HG03103 (cell line): Measurements from ENCODE around the gene FLRT3.

ENCODE experiments used
- ATAC-seq: cut with Tn5 transposase; IDR thresholded peaks from one replicate; pipeline ENCODE4 v1.9.1; 2021; ENCODE audit warnings: low read depth; ENCODE audit not compliant: unreplicated experiment

Gene FLRT3

GRCh38 chr20:14337400-14338171 lies at the start of gene FLRT3:
Gene FLRT3 (minus strand): TSS chr20:14337612. CDS start chr20:14327506, 10,106 bp downstream.
- ATAC-seq: peak; percentile 97

GRCh38 chr20:14386726-14387125 lies 49.3 kb upstream of the FLRT3 start:
- no peak for ATAC-seq

- no peak for ATAC-seq
Observed at GRCh38 chr20:14385176-14385740, 47.8 kb upstream of the FLRT3 start.

- ATAC-seq: no peak
Observed at GRCh38 chr20:14384416-14385175, 47.2 kb upstream of the FLRT3 start.

DNA sequence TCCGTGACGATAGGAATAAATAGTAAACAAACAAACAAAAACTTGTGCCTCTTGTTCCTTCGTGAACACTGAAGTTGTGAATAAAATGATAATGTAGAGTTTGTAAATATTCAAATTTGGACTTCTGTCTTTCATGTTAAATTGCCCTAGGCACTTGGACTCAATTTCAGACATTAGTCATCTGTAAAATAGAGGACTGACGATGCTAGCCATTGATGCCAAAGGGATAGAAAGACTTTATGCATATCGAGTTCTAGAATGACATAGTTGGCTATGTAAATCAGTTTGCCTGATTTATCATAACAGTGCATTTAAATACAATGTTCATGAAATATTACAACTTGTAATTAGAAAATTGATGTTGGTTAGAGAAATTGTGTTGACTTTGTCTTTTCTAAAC lies 45.9 kb upstream of the FLRT3 start:
- ATAC-seq: no peak

GRCh38 chr20:14378326-14378725 lies 40.9 kb upstream of the FLRT3 start:
- no peak for ATAC-seq

DNA sequence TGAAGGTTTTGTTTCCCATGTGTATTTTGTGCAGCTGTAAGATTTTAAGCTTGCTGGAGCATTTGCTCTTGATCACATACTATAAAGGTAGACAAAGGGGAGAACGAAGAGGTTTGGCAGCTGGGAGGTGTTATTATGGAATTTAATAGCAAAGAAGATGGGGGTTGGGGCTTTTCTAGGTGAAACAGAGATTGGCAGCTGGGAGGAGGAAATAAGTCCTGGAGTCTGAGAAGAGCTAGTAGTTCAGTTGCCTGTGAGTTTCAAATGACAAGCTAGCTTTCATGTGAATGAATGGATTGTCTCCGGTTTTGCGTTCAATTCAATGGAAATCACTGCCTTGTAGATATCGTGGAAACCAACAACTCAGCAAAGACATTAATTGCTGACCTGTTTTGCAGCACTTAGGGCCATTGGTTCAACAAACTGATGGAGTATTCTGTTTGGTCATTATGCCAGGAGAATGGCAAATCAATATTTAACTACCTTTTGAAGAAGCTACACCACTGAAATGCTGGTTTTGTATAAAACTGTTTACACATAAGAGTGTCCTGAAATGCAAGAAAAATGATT lies 38.1 kb upstream of the FLRT3 start:
- no peak for ATAC-seq

DNA sequence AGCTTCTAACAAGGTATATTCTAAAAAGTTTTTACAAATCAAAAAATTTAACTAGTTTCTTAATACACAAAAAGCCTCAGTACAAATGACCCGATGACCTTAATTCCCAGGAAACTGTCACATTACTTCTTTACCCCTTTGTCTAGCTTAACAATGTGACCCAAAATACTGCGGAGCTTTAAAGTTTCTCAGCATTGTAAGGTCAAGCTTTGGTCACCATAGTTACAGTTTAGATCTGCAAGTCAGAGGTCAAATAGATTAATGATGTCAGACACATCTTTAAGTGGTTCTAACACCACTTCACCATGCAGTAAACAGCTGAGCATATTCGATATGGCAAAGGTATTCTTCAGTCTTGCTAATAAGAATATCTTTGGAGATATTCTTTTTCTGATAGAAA lies 36.8 kb upstream of the FLRT3 start:
- no peak for ATAC-seq

DNA sequence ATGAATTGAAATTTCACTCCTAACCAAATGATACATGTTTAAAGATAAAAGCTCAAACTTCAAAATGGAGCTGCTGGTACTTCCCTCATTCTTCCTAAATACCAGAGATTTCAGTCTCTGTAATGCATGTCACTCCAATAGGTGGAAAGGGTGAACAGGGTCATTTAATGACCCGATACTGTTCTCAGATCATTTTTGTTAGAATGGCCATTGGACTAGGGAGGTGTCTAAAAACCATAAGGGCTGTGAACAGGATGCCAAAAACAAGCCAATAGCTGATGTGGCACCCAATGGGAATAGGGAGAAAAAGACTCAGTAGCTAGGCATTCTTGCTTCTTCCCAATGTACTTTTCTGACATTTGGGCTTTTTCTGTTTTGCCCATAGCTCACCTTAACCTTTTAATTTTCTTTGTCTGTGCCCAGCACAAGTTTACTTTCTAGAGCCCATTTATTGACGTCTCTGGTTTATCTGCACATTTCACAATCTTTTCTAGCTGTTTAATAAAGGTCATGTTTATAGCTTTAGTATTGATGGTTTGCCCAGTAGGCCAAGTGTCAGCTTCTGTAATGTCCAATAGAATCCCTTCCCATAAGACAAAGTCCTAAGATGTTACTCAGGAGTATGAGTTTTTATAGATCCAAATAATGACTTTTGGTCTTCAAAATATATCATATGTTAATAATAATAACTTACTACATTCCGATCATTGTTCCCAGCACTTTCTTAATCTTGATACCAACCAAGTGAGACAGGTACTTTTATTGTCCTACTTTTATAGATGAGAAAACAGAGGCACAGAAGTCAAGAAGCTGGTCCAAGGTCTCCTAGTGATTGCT lies 24.3 kb upstream of the FLRT3 start:
- ATAC-seq: no peak

- no peak for ATAC-seq
Observed at GRCh38 chr20:14360416-14360815, 23.0 kb upstream of the FLRT3 start.

GRCh38 chr20:14355791-14356190 lies 18.4 kb upstream of the FLRT3 start:
- ATAC-seq: no peak

DNA sequence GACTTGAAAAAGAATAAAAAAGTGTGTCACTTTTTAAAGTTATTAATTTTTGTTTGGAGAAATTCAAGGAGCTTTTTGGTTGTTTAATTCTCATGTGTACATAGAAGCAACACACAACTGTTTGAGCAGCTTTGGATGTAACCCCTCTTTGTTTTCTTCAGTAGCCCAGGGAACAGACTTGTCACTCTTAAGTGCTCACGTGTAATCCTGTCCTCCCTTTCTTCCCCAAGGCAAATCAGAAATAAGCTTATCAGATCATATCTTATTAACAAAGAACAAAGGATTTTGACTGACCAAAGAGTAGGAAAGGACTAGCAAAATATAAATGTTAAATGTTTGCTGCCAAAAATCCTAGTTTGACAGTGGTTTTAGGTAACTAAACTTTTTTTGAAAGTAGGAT lies 7.3 kb upstream of the FLRT3 start:
- ATAC-seq: no peak

- no peak for ATAC-seq
Observed at GRCh38 chr20:14343491-14344065, 6.2 kb upstream of the FLRT3 start.

DNA sequence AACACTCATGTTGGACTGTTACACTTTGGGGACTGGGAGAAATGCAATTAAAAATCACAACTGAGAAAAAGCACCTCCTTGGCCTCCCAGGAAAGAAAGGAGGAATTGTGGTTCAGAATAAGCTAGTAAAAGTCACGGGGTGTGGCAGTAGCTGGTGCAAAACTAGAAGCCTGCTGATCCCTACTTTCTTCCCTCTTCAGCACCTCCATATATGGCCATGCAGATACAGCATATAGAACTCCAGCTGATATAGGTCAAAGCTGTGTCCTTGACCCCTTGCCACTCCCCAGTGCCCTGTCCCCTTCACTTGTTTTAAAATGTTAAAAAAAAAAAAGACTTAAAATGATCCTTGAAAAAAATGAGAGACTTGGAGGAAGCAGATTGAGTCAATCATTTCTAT lies 5.5 kb upstream of the FLRT3 start:
- no peak for ATAC-seq

DNA sequence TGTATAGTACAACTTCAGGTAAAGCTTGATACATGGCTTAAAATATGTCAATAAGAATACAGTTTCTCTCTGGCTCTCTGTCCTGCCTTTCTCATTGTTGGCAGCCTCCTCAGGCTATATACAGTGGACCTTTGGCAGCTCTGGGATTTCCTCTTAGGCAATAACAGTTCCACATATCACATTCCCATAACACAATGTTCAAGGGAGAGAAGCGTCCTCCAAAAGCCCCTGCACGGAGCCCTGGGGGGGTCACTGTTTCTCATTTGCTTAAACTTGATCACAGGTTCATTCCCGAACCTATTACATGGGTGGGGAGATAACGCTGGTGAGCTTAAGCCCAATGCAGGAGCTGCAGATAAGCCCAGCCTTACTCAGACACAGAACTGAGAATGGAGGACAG lies 4.4 kb upstream of the FLRT3 start:
- no peak for ATAC-seq

DNA sequence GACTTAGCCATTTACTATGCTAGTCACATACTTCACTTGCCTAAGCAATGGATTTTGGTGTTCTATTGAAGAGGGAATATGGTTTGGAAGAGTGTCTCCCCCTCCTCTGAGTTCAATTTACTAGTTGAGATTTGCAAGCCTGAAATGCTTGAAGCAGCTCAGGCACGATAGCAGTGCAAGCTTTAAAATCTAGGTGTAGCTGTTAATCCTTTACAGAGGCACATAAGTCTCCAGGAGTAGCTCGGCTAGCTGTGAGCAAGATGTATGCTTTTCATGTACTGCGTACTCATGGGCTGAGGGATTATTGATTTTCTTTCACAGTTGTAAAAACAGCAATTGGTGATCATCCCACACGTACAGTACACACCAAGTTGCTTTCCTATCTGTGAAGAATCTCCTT lies 726 bp downstream of the FLRT3 start:
- no peak for ATAC-seq

DNA sequence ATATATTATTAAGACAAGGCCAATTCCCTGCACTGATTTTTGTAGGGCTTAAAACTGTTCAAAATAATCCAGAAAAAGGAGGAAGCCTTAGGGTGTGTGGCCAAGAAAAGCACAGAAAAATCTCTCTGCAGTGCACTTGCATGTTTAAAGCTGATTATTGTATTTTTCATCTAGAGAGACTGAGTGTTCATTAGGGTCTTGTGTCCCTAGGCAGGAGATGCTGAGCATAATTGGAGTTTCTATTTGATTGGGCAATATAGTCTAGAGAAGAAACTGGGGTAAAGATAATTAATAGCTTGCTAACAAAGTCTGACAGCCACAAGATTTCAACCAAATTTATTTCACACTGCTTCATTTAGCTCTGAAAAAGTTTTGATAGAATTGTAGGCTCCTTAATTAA lies 2.4 kb downstream of the FLRT3 start:
- ATAC-seq: no peak

- ATAC-seq: no peak
Observed at GRCh38 chr20:14334306-14334930, 3.0 kb downstream of the FLRT3 start.

DNA sequence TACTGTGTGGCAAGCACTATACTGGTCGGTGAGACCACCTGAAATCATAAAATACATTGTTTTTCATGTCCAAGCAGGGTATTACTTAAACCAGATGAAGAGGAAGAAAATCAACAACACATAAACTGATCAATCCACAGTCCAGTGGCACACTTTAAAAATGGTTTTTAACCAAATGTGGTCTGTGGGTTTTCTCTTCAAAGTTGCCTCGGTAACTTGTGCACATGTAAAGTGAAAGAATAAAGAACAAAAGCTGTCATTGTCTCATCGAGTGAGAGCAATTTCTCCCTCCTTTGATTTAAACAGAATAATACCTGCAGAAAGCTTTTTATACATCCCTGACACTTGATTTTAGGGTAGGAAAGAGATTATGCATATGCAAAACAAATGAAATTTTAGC lies 3.7 kb downstream of the FLRT3 start:
- ATAC-seq: no peak

DNA sequence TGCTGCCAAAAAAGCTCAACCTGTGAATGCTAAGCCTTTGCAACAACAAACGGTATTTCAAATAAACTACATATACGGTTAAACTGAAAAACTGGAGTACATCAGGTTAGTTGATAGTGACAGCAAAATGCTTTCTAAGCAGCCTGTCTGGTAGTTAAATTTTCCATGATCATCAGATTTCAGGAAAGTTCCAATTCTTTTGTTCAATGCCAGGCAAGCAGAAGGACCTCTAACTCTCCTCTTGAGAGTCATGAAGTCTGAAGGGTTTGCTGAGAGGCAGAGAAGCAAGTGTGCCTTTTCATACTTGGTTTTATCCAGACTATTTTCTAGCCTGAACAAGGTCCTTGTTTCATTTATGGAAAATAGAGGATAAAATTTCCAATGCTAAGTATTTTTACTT lies 4.5 kb downstream of the FLRT3 start:
- no peak for ATAC-seq
